Stimulated activated CD4-positive, alpha-beta T cell treated with anti-CD3 and anti-CD28 coated beads, Interleukin-2, amount 100 ng/mL, for 4 hours (primary cell): ENCODE results near the gene ADARB2.
A peak's percentile ranks its signal among the peaks of the same experiment; 100 is the strongest.

Experiments
- DNase-seq: peaks from one replicate; pipeline ENCODE4 v3.0.0-alpha.2; 2020; ENCODE audit warnings: low read depth

ADARB2 gene

GRCh38 chr10:1394155-1394912 is 343.0 kb downstream of the ADARB2 start:
- no peak for DNase-seq

GRCh38 chr10:1393481-1393880 is 343.8 kb downstream of the ADARB2 start:
- no peak for DNase-seq

- no peak for DNase-seq
Measured at GRCh38 chr10:1392127-1392526, 345.2 kb downstream of the ADARB2 start.

GRCh38 chr10:1390200-1390599 is 347.1 kb downstream of the ADARB2 start:
- no peak for DNase-seq

GRCh38 chr10:1384026-1384425 is 353.3 kb downstream of the ADARB2 start:
- no peak for DNase-seq

GRCh38 chr10:1382711-1383110 is 354.6 kb downstream of the ADARB2 start:
- no peak for DNase-seq

- no peak for DNase-seq
Measured at GRCh38 chr10:1381339-1381738, 356.0 kb downstream of the ADARB2 start.

- DNase-seq = no peak
Measured at GRCh38 chr10:1380088-1380671, 357.1 kb downstream of the ADARB2 start.

GRCh38 chr10:1379601-1380000 is 357.7 kb downstream of the ADARB2 start:
- no peak for DNase-seq

- DNase-seq = no peak
Measured at GRCh38 chr10:1378473-1378872, 358.9 kb downstream of the ADARB2 start.

GRCh38 chr10:1377740-1378397 is 359.5 kb downstream of the ADARB2 start:
- DNase-seq = no peak

- no peak for DNase-seq
Measured at GRCh38 chr10:1377231-1377630, 360.1 kb downstream of the ADARB2 start.

GRCh38 chr10:1376384-1376945 is 360.9 kb downstream of the ADARB2 start:
- DNase-seq = no peak

GRCh38 chr10:1375346-1376170 is 361.8 kb downstream of the ADARB2 start:
- DNase-seq = no peak

GRCh38 chr10:1374511-1375345 is 362.6 kb downstream of the ADARB2 start:
- DNase-seq = no peak

- DNase-seq = no peak
Measured at GRCh38 chr10:1373287-1373686, 364.0 kb downstream of the ADARB2 start.

GRCh38 chr10:1372212-1372611 is 365.1 kb downstream of the ADARB2 start:
- no peak for DNase-seq

GRCh38 chr10:1370298-1370697 is 367.0 kb downstream of the ADARB2 start:
- DNase-seq = no peak

GRCh38 chr10:1369665-1370064 is 367.7 kb downstream of the ADARB2 start:
- no peak for DNase-seq

GRCh38 chr10:1369197-1369596 is 368.1 kb downstream of the ADARB2 start:
- no peak for DNase-seq

GRCh38 chr10:1368842-1369171 is 368.5 kb downstream of the ADARB2 start:
- DNase-seq = peak; percentile 12
